Stimulated activated naive CD4-positive, alpha-beta T cell (primary cell): ENCODE results near the gene DHRS1.

Experiments
- DNase-seq, 6 experiments: peaks; one replicate each; lab custom pipeline; 2025; lab: John Stamatoyannopoulos, UW

The DHRS1 gene

GRCh38 chr14:24299255-24300191 lies at the start of gene DHRS1, which contains the start of gene NOP9:
TSS of gene DHRS1 (minus strand) at chr14:24299780. CDS start at chr14:24299106, 674 bp downstream.
TSS of gene NOP9 (plus strand) at chr14:24299850. CDS start at chr14:24299955, 105 bp downstream.
- DNase-seq, result peak; percentile 80 to 94 (median 88)

- DNase-seq, result no peak
These were observed 48.6 kb upstream of the DHRS1 start for GRCh38 chr14:24348186-24348585.

DNA sequence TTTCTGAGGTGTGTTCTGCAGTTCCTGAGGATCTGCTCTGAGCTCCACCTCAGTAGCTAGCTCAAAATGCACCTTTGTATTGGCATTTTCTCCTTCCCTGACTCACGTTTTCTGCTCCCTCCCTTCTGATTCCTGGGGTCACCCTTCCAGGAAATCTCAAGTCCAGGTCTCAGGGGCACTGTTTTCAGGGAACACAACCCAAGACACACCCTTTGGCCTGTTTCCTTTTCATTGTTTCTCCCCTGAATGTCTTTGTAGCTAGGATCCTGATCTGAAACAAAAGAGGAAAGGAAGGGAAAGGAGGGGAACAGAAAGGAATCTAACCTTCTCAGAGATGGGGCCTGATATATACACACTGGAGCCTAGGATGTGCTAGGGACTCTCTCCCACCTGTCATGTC lies 47.6 kb upstream of the DHRS1 start:
- no peak for DNase-seq

- DNase-seq, result no peak
These were observed 44.4 kb upstream of the DHRS1 start for GRCh38 chr14:24343795-24344660.

DNA sequence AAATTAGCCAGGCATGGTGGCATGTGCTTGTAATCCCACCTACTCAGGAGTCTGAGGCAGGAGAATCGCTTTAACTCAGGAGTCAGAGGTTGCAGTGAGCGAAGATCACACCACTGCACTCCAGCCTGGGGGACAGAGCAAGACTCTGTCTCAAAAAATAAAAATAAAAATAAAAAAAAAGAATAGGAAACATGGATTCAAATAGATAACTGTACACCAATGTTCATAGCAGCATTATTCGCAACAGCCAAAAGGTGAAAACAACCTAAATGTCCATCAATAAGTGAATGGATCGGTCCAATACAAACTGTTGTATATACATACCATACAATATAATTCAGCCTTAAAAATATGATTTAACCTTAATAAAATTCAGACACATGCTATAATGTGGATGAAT lies 43.3 kb upstream of the DHRS1 start:
- no peak for DNase-seq

GRCh38 chr14:24340606-24341005 lies 41.0 kb upstream of the DHRS1 start:
- no peak for DNase-seq

GRCh38 chr14:24339284-24340151 lies 39.9 kb upstream of the DHRS1 start, which contains the start of gene RIPK3:
TSS of gene RIPK3 (minus strand) at chr14:24339991. CDS start at chr14:24339826, 165 bp downstream.
- peak; percentile 34 to 72 (median 60) for DNase-seq

GRCh38 chr14:24338843-24339242 lies 39.3 kb upstream of the DHRS1 start:
- no peak for DNase-seq

GRCh38 chr14:24337824-24338175 lies 38.2 kb upstream of the DHRS1 start:
- no peak for DNase-seq

GRCh38 chr14:24337144-24337823 lies 37.7 kb upstream of the DHRS1 start:
- no peak for DNase-seq

GRCh38 chr14:24335461-24336171 lies 36.0 kb upstream of the DHRS1 start:
- DNase-seq, result no peak

DNA sequence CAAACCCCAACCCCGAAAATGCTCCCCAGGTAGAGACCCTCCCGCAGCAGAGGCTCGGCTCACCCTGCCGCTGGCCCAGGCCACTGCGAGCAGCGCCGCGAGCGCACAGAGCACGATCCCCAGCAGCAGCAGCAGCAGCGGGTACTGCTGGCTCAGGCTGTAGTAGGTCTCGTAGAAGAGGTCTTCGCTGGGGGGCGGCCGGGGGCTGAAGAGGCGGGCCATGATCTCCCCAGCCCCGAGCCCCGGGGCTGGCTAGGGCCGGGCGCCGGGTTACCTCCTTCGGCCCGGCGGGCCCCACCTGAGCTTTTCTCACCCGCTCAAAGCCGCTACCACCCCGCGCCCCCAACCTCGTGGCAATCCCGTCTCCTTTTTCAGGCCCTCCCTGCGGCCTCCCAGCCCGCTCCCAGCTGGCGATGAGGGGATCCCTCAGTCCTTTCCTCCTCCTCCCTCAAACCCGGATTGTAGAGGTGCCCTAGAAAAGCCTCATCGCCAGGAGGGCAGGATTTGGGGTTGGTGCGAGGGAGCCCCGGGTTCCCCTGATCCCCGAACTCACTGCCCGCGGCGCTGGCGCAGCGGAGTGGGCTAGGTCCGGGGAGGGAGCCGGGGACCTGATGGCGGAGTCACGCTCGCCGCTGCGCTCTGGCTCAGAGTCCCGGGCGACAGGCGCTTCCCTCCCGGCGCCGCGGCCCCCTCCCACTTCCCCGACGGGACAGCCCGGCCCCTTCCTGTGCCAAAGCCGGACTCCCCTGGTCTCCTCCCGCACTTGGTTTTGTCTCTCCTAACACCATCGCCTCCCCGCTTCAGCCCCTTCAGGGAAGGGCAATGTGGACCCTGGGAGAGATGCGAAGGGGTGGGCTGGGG lies 35.1 kb upstream of the DHRS1 start, which contains the start of gene ADCY4:
Gene ADCY4 (minus strand): TSS at position 641 of the 861 bp plus-strand sequence. CDS start 419 bp downstream, at position 222.
- DNase-seq, result peak in 2 of 6 experiments; percentile 19 to 35

- peak; percentile 69 to 91 (median 80) for DNase-seq
These were observed 32.9 kb upstream of the DHRS1 start for GRCh38 chr14:24332268-24332993.

DNA sequence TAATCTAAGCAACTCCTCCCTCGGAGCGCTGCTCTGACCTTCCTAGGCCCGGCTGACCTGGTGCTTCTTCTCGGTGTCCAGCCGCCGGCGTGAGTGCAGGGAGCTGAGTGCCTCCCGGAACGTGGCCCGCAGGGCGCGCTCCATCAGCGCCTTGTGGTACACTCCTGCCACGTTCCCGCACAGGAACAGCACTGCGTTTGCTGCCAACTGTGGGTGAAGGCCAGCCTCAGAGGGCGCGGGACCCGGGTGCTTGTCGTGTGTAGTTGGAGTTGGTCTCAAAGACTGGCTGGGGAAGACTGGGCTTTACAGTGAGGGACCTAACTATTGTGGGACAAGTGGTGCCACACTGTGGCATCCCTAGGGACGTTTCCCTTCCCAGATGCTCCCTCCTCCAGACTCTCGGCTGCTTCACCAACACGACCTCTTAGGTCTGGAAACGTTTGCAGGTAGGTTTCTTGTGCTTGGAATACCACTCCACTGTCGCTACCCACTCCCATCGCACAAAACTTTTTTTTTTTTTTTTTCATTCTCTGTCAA lies 32.2 kb upstream of the DHRS1 start:
- no peak for DNase-seq

GRCh38 chr14:24330973-24331674 lies 31.5 kb upstream of the DHRS1 start:
- no peak for DNase-seq

DNA sequence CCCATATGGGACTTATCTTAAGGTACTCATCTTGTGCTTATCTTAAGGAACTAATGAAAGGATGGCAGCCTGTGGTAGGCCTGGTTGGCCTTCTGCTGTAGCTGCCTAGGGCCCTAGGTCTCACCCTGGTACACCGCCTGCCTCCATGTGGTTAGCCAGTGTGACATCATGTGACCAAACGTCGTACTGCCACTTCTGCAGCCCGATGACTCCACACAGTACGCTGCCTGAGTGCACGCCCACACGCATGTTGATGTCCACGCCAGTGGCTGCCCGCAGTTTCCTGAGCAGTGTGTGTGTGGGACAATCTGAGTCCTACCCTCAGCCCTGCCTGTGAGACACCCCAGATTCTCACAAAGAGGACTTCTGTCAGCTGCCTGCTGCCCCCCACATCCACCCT lies 30.2 kb upstream of the DHRS1 start:
- DNase-seq, result no peak

DNA sequence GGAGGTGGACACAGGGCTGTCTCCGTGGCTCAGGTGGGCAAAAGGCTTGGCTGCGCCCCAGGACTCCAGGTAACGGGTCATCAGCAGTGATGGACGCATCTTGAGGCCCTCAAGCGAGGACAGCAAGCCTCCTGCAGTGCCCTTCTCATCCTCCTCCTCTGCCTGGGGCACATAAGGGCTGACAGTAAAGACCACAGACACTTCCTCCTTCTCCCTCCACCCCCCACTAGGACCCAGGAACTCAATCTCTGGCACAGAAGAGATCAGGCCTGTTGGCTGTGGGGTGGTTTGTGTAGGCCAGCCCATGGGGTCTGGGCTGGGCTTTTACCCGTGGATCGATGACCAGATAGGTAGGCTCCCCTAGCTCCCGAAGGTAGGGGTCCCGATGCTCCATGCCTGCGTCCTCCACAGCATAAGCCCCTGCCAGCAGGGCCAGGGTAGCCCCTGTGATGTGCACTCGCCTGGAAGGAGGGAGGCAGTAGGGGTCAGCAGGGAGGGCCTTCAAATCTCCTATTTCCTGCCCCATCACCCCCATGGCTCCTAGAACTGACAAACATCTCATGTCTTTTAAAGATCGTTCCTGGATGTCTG lies 29.6 kb upstream of the DHRS1 start:
- DNase-seq, result no peak
